NCI-H446 treated with DMSO at 0.1 percent for 48 hours (cell line): ENCODE data around the gene KCTD11.
A peak's percentile ranks its signal among the peaks of the same experiment; 100 is the strongest.
"Not testable (repeated sequence)": the region's sequence is repeated elsewhere in the genome, so short reads cannot be mapped to it uniquely, and the experiment has no call there.

ENCODE experiments used
- DNase-seq: peaks from one replicate; lab custom pipeline; 2025; lab: John Stamatoyannopoulos, UW

KCTD11 gene

GRCh38 chr17:7346761-7347614 lies 5.0 kb upstream of the KCTD11 start:
- DNase-seq, result no peak

DNA sequence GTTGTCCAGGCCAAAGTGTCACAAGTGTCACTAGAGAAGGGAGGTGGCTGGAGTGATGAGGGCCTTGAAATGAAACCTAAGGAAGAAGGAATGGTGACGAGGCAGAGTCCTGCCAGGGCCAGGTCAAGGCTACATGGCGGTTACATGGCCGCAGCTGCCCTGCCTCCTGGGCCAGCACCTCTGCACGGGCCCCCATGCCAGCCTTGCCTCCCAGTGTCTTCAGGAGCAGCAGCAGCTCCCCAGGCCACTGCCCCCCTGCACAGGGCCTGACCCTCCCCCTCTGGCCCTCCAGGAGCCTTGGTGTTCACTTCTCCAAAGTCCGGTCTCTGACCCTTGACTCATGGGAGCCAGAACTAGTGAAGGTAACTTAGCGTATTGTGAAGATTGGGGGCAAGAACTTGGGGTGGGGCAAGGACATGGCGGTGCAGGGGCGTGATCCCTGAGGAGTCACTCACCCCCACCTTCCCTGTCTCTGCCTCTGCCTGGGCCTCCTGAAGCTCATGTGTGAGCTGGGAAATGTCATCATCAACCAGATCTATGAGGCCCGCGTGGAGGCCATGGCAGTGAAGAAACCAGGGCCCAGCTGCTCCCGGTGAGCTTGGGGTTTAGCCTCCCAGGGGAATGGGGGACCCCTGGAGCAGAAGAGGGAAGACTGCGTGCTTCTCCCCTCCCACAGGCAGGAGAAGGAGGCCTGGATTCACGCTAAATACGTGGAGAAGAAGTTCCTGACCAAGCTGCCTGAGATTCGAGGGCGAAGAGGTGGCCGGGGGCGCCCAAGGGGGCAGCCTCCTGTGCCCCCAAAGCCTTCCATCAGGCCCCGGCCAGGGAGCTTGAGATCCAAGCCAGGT lies 4.1 kb upstream of the KCTD11 start:
- no peak for DNase-seq

DNA sequence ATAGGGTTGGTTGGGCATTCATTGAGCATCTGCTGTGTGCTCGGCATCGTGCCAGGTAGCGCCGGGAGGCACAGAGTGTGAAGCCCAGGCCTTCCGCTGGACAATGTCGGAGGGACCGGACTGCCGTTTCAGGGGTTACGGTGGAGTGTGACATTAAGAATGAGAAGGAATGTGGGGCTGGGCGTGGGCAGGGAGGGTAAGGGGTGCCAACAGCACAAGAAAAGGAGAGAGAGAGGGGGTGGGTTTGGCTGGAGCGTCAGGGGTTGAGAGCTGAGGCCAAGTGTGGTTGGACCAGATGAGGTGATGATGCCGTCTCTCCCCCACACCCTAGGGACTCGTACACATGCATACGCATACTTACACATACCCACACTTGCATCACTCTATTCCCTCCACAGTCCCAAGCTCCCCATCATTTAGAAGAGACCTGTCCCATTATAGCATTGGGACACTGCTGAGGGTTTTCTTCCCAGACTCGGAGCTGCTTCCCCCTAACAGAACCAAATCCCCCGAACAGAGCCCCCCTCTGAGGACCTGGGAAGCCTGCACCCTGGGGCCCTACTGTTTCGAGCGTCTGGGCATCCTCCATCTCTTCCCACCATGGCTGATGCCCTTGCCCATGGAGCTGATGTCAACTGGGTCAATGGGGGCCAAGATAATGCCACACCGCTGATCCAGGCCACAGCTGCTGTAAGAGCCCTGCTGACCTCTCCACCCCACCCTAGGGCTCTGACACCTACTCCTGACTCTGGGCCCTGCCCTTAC lies 3.3 kb upstream of the KCTD11 start:
- DNase-seq, result no peak

GRCh38 chr17:7352503-7352889 lies 534 bp downstream of the KCTD11 start:
- no peak for DNase-seq

DNA sequence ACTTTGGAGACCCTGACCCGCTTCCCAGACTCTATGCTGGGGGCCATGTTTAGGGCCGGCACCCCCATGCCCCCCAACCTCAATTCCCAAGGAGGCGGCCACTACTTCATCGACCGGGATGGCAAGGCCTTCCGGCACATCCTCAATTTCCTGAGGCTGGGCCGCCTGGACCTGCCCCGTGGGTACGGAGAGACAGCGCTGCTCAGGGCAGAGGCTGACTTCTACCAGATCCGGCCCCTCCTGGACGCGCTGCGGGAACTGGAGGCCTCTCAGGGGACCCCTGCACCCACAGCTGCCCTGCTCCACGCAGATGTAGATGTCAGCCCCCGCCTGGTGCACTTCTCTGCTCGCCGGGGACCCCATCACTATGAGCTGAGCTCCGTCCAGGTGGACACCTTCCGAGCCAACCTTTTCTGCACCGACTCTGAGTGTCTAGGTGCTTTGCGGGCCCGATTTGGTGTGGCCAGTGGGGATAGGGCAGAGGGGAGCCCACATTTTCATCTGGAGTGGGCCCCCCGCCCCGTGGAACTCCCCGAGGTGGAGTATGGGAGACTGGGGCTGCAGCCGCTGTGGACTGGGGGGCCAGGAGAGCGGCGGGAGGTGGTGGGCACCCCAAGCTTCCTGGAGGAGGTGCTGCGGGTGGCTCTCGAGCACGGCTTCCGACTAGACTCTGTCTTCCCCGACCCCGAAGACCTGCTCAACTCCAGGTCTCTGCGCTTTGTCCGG lies 1.1 kb downstream of the KCTD11 start:
- no peak for DNase-seq

- DNase-seq, result no peak
These were observed 2.4 kb downstream of the KCTD11 start for GRCh38 chr17:7354262-7354843.

DNA sequence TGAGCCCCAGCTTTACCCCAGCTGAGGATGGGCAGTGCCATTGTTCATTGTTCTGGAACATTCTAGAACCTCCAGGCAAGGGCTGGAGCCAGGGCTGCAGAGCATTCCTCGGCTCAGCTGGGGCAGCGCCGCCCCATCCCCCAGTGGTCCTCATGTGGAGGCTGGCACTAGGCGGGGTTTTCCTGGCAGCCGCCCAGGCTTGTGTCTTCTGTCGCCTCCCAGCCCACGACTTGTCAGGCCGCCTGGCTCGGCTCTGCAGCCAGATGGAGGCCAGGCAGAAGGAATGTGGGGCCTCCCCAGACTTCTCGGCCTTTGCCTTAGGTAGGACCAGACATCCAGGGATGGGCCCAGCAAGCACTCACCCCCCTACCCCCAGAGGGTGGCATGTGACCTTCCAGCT lies 3.1 kb downstream of the KCTD11 start, which contains the start of gene TMEM95:
Gene TMEM95 (plus strand): TSS at position 104 of the 400 bp plus-strand sequence. CDS start 49 bp downstream, at position 153.
- DNase-seq, result no peak

DNA sequence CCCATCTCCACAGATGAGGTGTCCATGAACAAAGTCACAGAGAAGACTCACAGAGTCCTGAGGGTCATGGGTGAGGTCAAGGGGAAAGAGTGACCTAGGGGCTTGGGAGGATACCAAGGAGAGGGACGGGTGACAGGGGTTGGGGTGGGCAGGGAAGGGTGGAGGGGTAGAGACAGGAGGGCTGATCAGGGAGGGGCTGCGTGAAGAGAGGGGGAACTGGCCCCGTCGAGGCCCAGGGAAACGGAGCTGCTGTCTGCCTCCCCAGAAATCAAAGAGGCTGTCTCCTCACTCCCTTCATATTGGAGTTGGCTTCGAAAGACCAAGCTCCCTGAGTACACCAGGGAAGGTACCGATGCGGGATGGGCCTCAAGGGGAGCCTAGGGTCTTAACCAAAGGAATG lies 3.6 kb downstream of the KCTD11 start:
- DNase-seq, result no peak

DNA sequence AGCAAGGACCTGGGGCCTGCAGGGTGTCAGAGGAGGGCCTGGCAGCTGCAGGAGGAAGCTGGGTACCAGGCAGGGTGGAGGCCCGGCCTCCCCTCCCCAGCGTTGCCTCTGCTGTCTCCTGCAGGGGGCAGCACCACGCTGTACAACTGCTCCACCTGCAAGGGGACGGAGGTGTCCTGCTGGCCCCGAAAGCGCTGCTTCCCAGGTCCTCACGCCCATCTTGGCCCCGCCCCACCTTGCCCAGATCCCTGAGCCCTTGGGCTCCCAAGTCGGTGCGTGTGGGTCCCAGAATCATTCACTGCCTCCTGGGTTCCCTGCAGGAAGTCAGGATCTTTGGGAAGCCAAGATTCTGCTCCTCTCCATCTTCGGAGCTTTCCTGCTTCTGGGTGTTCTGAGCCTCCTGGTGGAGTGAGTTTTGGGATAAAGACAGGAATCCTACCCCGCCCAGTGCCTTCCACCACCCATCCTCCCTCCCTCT lies 4.1 kb downstream of the KCTD11 start:
- peak; percentile 27 for DNase-seq

DNA sequence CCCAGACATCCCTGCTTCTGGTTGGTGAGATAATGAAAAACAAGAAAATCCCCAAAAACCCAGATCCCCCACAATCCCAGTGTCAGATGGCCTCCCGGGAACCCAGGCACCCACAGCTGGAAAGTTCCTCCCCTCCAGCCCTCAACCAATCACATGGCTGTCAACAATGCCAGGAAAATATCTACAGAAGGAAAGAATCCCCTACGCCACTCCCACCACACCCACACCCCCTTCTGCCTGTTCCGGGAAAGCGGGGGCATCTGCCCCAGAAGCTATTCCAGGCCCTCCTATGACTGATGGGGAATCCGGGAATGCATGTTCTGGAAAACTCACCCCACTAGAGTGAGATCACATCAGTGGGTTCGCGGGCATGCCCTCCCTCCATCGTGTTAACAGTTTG lies 4.8 kb downstream of the KCTD11 start:
- DNase-seq, result no peak

DNA sequence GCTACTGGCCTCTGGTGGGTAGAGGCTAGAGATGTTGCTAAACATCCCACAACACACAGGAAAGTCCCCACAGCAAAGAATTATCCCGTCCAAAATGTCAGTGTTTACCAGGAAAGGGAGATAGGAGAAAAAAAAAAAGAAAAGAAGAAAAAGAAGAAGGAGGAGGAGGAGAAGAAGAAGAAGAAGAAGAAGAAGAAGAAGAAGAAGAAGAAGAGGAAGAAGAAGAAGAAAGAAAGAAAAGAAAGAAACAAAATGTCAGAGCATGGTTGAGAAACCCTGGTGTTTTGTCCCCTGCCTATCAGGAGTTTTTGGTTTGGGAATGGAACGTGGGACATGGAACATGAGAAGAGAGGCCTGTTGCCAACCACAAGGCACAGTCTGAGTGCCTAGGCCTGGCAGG lies 5.4 kb downstream of the KCTD11 start:
- DNase-seq, result no peak

GRCh38 chr17:7361906-7362305 lies 9.9 kb downstream of the KCTD11 start:
- no peak for DNase-seq

- no peak for DNase-seq
These were observed 11.3 kb downstream of the KCTD11 start for GRCh38 chr17:7363311-7363710.

- not testable (repeated sequence) for DNase-seq
These were observed 14.0 kb downstream of the KCTD11 start for GRCh38 chr17:7365963-7366362.

DNA sequence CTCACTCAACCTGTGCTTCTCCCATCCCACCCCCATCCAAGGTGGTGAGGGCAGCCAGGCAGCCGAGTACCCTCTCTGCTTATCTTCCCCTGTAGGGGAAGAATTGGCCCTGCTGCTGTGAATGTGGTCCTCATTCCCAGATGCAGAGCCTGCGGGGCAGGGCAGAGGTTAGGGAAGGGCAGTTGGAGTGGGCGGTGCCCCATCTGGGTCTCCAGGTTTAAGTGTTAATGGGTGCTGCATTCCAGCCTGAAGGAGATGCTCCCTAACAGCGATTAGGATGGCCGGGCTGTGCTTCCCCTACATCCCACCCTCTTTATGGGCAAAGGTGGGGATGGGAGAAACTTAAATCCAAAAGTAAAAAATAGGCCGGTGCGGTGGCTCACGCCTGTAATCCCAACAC lies 15.1 kb downstream of the KCTD11 start:
- no peak for DNase-seq

- no peak for DNase-seq
These were observed 16.1 kb downstream of the KCTD11 start for GRCh38 chr17:7367918-7368598.

- not testable (repeated sequence) for DNase-seq
These were observed 16.6 kb downstream of the KCTD11 start for GRCh38 chr17:7368599-7368994.

DNA sequence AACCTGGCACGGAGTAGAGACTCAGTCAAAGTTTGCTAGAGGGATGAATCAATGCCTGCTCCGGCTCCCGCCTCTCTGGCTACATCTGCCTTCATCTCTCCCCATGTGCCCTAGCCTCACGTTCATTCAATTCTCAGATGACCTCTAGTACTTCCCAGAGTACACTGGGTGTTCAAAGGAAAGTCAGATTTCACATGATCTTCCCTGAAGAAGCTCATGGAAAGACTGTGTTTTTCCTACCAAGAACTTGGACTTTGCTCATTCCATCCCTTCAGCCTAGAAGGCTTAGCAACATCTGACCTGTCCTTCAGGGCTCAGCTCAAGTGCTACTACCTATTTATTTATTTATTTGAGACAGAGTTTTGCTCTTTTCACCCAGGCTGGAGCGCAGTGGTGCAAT lies 17.9 kb downstream of the KCTD11 start:
- no peak for DNase-seq

GRCh38 chr17:7370853-7371252 lies 18.9 kb downstream of the KCTD11 start:
- no peak for DNase-seq

- DNase-seq, result no peak
These were observed 22.4 kb downstream of the KCTD11 start for GRCh38 chr17:7374353-7374752.
